GM12872 (cell line): Measurements from ENCODE around the gene SLC45A2.

Source experiments
- CTCF ChIP-seq: IDR thresholded peaks from 3 replicates; pipeline ENCODE4 v1.5.1; 2011; ENCODE audit warnings: low read depth, mild to moderate bottlenecking, low read length, moderate library complexity; ENCODE audit not compliant: insufficient read depth

SLC45A2 gene

GRCh38 chr5:33903118-33903517, 81.4 kb downstream of the SLC45A2 start:
- TF ChIP-seq CTCF = no peak

DNA sequence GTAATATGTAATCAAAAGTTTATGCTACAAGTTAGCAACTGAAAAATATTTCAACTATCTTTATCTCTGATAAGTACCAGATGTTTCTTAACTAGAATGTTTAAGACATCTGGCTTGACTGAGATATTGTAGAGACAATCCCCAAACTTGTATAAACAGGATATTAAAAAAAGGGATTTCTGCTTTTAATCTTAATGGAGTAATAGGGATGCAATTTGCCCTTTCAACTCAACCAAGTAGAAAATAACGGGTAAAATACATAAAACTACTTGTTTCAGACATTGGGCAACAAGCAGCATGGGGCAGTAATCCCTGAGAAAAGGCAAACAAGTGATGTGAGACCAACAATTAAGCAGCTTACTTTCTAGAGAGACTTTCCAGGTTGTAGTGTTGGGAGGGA, 83.3 kb downstream of the SLC45A2 start:
- TF ChIP-seq CTCF = no peak
